Measurements from ENCODE around the gene LRIG3. TPM values are rescaled to one million over a fixed set of nuclear protein-coding genes. Genes with fewer than 3 reads are reported as not detected.
"Not testable (repeated sequence)": the region's sequence is repeated elsewhere in the genome, so short reads cannot be mapped to it uniquely, and the experiment has no call there.

LRIG3 gene
- total RNA-seq, 1 donor from 2014 or later = 12.6 TPM

DNA sequence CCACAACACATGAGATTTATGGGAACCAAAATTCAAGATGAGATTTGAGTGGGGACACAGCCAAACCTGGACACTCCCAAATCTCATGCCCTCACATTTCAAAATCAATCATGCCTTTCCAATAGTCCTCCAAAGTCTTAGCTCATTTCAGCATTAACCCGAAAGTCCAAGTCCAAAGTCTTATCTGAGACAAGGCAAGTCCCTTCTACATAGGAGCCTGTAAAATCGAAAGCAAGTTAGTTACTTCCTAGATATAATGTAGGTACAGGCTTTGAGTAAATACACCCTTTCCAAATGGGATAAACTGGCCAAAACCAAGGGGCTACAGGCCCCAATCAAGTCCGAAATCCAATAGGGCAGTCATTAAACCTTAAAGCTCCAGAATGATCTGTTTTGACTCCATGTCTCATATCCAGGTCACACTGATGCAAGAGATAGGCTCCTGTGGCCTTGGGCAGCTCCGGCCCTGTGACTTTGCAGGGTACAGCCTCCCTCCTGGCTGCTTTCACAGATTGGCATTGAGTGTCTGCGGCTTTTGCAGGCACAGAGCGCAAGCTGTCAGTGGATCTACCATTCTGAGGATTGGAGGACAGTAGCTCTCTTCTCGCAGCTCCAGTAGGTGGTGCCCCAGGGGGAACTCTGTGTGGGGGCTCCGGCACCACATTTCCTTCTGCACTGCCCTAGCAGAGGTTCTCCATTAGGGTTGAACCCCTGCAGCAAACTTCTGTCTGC, 60.1 kb downstream of the LRIG3 start:
- H3K4me3 ChIP-seq (ENCODE audit: low read depth, low read length) = no peak overlapping the region
- no peak for DNase-seq (ENCODE audit: low read depth)
- TF ChIP-seq, protein P1, sequence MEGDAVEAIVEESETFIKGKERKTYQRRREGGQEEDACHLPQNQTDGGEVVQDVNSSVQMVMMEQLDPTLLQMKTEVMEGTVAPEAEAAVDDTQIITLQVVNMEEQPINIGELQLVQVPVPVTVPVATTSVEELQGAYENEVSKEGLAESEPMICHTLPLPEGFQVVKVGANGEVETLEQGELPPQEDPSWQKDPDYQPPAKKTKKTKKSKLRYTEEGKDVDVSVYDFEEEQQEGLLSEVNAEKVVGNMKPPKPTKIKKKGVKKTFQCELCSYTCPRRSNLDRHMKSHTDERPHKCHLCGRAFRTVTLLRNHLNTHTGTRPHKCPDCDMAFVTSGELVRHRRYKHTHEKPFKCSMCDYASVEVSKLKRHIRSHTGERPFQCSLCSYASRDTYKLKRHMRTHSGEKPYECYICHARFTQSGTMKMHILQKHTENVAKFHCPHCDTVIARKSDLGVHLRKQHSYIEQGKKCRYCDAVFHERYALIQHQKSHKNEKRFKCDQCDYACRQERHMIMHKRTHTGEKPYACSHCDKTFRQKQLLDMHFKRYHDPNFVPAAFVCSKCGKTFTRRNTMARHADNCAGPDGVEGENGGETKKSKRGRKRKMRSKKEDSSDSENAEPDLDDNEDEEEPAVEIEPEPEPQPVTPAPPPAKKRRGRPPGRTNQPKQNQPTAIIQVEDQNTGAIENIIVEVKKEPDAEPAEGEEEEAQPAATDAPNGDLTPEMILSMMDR (conservative IDR thresholded peaks at IDR 0.05; ENCODE audit: low read depth, low read length) = no peak

DNA sequence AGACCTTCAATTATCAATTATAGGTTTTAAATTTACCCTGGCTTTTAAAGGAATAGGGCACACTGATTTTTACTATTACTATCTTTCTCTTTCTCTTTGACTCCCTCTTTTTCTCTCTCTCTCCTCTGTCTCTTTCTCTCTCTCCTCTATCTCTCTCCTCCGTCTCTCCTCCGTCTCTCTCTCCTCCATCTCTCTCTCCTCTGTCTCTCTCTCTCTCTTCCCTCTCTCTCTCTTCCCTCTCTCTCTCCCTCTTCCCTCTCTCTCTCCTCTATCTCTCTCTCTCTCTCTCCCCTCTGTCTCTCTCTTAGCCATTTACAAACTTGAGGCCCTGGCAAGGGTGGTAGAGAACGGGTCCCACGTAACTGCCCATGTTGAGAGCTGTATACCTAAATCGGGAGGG, 62.3 kb downstream of the LRIG3 start:
- no peak for DNase-seq (ENCODE audit: low read depth)
- TF ChIP-seq, protein P1 (conservative IDR thresholded peaks at IDR 0.05; ENCODE audit: low read depth, low read length) = no peak
- no peak overlapping the region for H3K4me3 ChIP-seq (ENCODE audit: low read depth, low read length)

DNA sequence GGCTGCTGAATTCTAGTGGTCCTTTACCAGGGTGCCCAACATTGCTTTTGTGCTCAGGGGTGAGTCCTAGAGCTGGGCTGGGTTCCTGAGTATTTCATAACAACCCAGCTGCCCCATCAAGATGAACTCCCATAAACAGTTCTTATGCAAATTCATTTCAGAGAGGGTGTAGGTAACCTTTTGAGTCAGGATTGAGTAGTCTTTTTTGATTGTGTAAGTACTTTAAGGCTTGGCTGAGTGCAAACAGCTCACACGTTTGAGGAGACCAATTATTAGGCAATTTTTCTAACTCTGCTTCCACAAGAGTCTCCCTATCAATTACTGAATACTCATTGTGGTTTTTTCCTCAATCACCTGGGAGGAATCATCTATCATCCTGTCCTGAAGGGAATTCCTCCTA, 63.1 kb downstream of the LRIG3 start:
- DNase-seq (ENCODE audit: low read depth); H3K4me3 ChIP-seq (ENCODE audit: low read depth, low read length): not testable (repeated sequence)

DNA sequence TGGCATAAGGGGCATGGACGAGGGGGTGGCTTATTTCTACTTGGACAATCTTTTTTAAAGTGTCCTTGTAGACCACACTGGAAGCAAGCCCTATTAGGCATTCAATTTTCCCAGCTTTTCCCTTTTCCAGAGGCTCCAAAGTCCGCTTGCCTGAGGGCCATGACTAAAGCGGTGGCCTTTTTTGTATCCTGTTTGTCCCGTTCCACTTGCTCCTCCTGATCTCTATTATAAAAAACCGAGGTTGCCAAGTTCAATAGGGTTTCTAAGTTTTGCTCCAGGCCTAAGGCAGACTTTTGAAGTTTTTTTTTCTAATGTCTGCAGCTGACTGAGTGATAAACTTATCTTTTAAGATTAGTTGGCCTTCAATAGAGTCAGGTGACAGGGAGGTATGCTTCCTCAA, 64.7 kb downstream of the LRIG3 start:
- DNase-seq (ENCODE audit: low read depth); H3K4me3 ChIP-seq (ENCODE audit: low read depth, low read length): not testable (repeated sequence)

DNA sequence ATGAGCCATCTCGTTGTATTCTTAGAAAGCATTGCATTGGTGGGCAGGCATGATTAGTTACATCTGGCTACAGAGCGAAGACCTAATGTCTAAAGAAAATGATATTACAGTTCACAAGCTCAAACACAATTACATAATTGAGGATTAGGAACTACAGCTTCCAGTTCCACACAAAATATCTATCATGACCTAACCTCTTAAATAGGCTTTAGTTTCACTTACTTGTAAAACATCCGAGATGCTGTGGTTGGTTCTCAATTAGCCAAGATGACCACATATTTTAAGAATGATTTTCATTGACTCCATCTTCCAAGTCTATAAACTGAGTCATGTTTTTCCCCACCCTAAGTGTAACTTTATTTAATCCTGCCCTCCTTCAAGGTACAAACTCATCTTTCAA, 69.5 kb downstream of the LRIG3 start:
- H3K4me3 ChIP-seq (ENCODE audit: low read depth, low read length) = no peak overlapping the region
- TF ChIP-seq, protein P1 (conservative IDR thresholded peaks at IDR 0.05; ENCODE audit: low read depth, low read length) = no peak
- DNase-seq (ENCODE audit: low read depth) = no peak

DNA sequence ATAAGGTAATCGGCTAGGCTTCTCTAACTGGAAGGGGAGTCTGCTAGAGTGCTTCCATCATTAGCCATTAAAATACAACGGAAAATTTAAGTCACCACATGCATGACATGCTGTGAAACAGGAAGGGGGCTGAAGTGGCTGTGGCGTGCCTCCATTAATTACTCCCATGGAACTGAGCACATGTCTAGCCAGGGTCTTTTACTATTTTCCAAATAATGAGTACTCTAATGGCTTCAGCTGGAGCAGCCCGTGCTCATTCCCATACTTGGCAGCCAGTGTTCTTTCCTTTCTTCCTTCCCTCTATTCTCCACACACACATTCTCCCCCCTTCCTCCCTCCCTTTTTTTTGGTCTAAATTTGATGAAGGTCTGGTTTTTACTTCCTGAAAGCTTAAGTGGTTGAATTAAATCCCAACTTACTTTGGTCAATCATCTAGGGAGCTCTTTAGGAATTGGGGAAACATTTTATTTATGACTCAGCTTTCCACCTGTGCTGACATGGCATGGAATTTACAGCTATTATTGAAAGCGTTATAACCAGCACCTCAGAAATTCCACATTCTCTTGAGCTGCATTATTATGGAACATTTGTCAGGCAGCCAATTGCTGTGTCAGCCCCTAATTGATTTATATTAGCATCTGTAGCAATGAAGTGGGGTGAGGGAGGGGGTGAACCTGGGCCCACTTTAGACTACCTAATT, 72.3 kb downstream of the LRIG3 start:
- DNase-seq (ENCODE audit: low read depth) = peak; percentile 2
- TF ChIP-seq, protein P1 (conservative IDR thresholded peaks at IDR 0.05; ENCODE audit: low read depth, low read length) = no peak
- H3K4me3 ChIP-seq (ENCODE audit: low read depth, low read length) = no peak overlapping the region

DNA sequence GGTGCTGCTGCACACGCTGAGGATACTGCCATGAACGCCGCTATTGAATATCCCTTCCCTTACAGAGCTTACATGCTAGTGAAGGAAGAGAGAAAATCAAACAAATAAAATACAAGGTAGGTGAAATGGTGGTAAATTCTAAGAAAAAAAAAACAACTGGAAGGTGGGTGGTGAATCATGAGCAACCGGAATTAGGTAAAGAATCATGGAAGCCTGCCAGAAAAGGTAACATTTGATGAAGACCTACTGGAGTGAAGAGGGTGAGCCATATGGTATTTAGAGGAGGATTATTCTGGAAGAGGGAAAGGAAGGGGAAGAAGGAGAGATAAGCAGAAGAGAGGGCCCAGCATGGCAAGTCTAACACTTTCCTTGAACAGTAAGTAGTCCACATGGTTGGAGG, 76.1 kb downstream of the LRIG3 start:
- DNase-seq (ENCODE audit: low read depth) = no peak
- TF ChIP-seq, protein P1 (conservative IDR thresholded peaks at IDR 0.05; ENCODE audit: low read depth, low read length) = no peak
- no peak overlapping the region for H3K4me3 ChIP-seq (ENCODE audit: low read depth, low read length)

Measured in epithelial cell of proximal tubule (primary cell).